K562 (cell line): ENCODE data around the gene OR2AT4. TPM values are rescaled to one million over a fixed set of nuclear protein-coding genes. Genes with fewer than 3 reads are reported as not detected.

Source experiments
- BACH1 ChIP-seq: fragments of 200-800 bp; sonication (Bioruptor generic); IDR thresholded peaks from 2 replicates; pipeline ENCODE4 v1.6.1; 2016; ENCODE audit warnings: missing genetic modification characterization, missing compliant biosample characterization
- CCNT2 ChIP-seq: IDR thresholded peaks from 2 replicates; pipeline ENCODE4 v1.6.1; 2011; ENCODE audit warnings: borderline replicate concordance, low read depth, mild to moderate bottlenecking, moderate library complexity, mixed read lengths, low read length; ENCODE audit not compliant: insufficient read length; ENCODE audit errors: extremely low read depth
- CEBPB ChIP-seq: fragments of 450-650 bp; IDR thresholded peaks from 2 replicates; pipeline ENCODE4 v1.6.1; 2016; ENCODE audit warnings: missing genetic modification characterization, missing compliant biosample characterization
- CEBPZ ChIP-seq: fragments of 150-350 bp; IDR thresholded peaks from 2 replicates; pipeline ENCODE4 v1.6.1; 2014; ENCODE audit warnings: low read depth, mild to moderate bottlenecking, low read length, borderline replicate concordance
- DMBX1 ChIP-seq: fragments of 250-450 bp; sonication (Bioruptor Pico); IDR thresholded peaks from 2 replicates; pipeline ENCODE4 v1.8.0; 2022; ENCODE audit warnings: inconsistent platforms, mild to moderate bottlenecking, moderate library complexity, borderline replicate concordance
- E2F6 ChIP-seq, 2 experiments: IDR thresholded peaks; 2 replicates each; pipeline ENCODE4 v1.6.1; 2011; ENCODE audit warnings: borderline replicate concordance in 1 of 2, control low read depth in 1 of 2, low read depth in 1 of 2, low read length in 1 of 2, mild to moderate bottlenecking in 1 of 2, mixed read lengths in 1 of 2, moderate library complexity in 1 of 2; ENCODE audit not compliant: insufficient read depth in 1 of 2, insufficient read length in 1 of 2, poor library complexity in 1 of 2, severe bottlenecking in 1 of 2; ENCODE audit errors: extremely low read depth in 1 of 2
- FOXA1 ChIP-seq: fragments of 450-650 bp; IDR thresholded peaks from 2 replicates; pipeline ENCODE4 v1.6.1; 2016; ENCODE audit warnings: mild to moderate bottlenecking, borderline replicate concordance
- GATA2 ChIP-seq: sonication (generic); formaldehyde crosslinking; IDR thresholded peaks from 2 replicates; pipeline ENCODE4 v1.4.0; 2020; ENCODE audit warnings: mild to moderate bottlenecking, missing genetic modification reagents
- NEUROD1 ChIP-seq: fragments of 150-350 bp; IDR thresholded peaks from 2 replicates; pipeline ENCODE4 v1.6.1; 2014; ENCODE audit warnings: borderline replicate concordance, low read length, low read depth; ENCODE audit not compliant: partially characterized antibody
- SAFB ChIP-seq: fragments of 200-400 bp; formaldehyde crosslinking; IDR thresholded peaks from 2 replicates; pipeline ENCODE4 v1.6.1; 2017; ENCODE audit warnings: low read depth, low read length, borderline replicate concordance
- TBL1XR1 ChIP-seq, 2 experiments: IDR thresholded peaks; 2 replicates each; pipeline ENCODE4 v1.6.1; 2012; ENCODE audit warnings: improper control_type of control experiment in 2 of 2, low read length in 2 of 2, mild to moderate bottlenecking in 1 of 2
- TGIF2 ChIP-seq: sonication (generic); formaldehyde crosslinking; IDR thresholded peaks from 2 replicates; pipeline ENCODE4 v1.8.1; 2022; ENCODE audit warnings: mild to moderate bottlenecking, missing genetic modification reagents, moderate library complexity
- ZKSCAN3 ChIP-seq: fragments of 250-450 bp; sonication (Bioruptor Pico); IDR thresholded peaks from 2 replicates; pipeline ENCODE4 v1.4.0; 2020
- polyA plus RNA-seq, 8 experiments: library from polyadenylated mRNA; depleted of rRNA in 4 of 8; stranded (reverse) in 5 of 8; unstranded in 3 of 8; fragments of >200 nt; fragmentation: Nextera tagmentation in 2 of 8; fragmentation: Illumina TruSeq in 1 of 8; extraction: Ambion mirVana in 2 of 8; extraction: Trizol in 1 of 8; gene quantifications; 2 replicates each; pipeline versions ENCODE4 v1.2.1 to v1.2.3, GENCODE V29; 2011 to 2014; ENCODE audit warnings: inconsistent platforms in 1 of 8, missing spikeins in 1 of 8
- total RNA-seq, 7 experiments: library from RNA; depleted of rRNA in 6 of 7; stranded (reverse); fragments of >200 nt in 6 of 7; fragmentation: Illumina TruSeq in 2 of 7; extraction: Trizol in 2 of 7; gene quantifications; 2 replicates each; pipeline versions ENCODE4 v1.2.1 to v1.2.3, GENCODE V29; 2011 to 2021; ENCODE audit warnings: low replicate concordance in 1 of 7

The OR2AT4 gene
- total and polyA plus RNA-seq, 9 of the 15 experiments (the other 6 are each of a cell fraction or from before 2014, with no cell fraction given) = 0.86 to 3.1 (median 2.0) TPM

GRCh38 chr11:75140269-75141138, 43.8 kb upstream of the OR2AT4 start (continued):
- TF ChIP-seq CEBPZ (no peak), FOXA1 (no peak), SAFB (no peak), E2F6 (IDR thresholded peaks at IDR 0.05; ENCODE audit: borderline replicate concordance in 1 of 2, extremely low read depth in 1 of 2, insufficient read depth in 1 of 2, insufficient read length in 1 of 2, low read depth in 1 of 2, low read length in 1 of 2, poor library complexity in 1 of 2, severe bottlenecking in 1 of 2) (no peak), TBL1XR1 (IDR thresholded peaks at IDR 0.05; ENCODE audit: low read length in 2 of 2) (no peak), BACH1 (tag) (no peak), NEUROD1 (no peak), CCNT2 (no peak), GATA2 (CRISPR knock-in tag) (no peak), CEBPB (tag) (no peak), DMBX1 (CRISPR knock-in tag) (no peak), ZKSCAN3 (CRISPR knock-in tag) (no peak), TGIF2 (CRISPR knock-in tag) (no peak)
